ENCODE results near the gene SLC46A3. TPM values are rescaled to one million over a fixed set of nuclear protein-coding genes. Genes with fewer than 3 reads are reported as not detected.
"Not testable (repeated sequence)": the region's sequence is repeated elsewhere in the genome, so short reads cannot be mapped to it uniquely, and the experiment has no call there.

The SLC46A3 gene
- polyA plus RNA-seq, 4 donors: 24.8 to 316 (median 64.7) TPM

DNA sequence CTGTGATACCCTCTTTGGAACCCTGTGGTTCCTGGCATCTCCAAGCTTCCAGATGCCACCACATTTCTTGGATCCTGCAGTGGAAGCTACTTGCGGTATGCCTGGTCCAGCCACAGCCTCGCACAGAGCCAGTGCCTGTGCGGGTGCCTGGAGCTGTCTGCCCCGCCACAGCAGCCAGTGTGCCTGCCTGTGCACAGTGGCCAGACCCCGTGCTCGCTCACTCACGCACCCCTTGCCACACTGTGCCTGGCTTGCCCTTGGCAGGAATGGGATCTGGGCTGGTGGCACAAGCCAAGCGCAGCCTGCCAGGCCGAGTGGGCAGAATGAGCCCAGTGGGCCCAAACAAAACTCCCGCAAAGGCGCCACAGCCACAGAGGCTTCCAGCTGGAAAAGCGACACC lies 33.7 kb downstream of the SLC46A3 start:
- H3K9me3 ChIP-seq (ENCODE audit: control insufficient read depth in 2 of 2, insufficient read depth in 1 of 2, low read depth in 1 of 2, low read length in 1 of 2): no peaks in the 10 kb centered on the region
- FAIRE-seq (no peak), DNase-seq (no peak)
- H3K4me1 ChIP-seq (ENCODE audit: control insufficient read depth in 3 of 3, insufficient read depth in 2 of 3, low read depth in 1 of 3, low read length in 2 of 3): no peaks in the 10 kb centered on the region
- WGBS, 3 donors: 92 to 96% (median 93%) methylated on average over 12 of the region's 12 CpGs
- H3K4me3 ChIP-seq (ENCODE audit: low read depth in 1 of 3, low read length in 3 of 3): no peak overlapping the region
- peaks cover 0 to 2% (median 0%) of the 10 kb centered on the region in 3 donors for H3K36me3 ChIP-seq (ENCODE audit: control insufficient read depth in 3 of 3, insufficient read depth in 2 of 3, low read depth in 1 of 3, low read length in 3 of 3)
- H3K27ac ChIP-seq (ENCODE audit: low read depth in 1 of 3, low read length in 2 of 3): no peak overlapping the region
- H3K27me3 ChIP-seq (ENCODE audit: control insufficient read depth in 3 of 3, insufficient read depth in 3 of 3, low read length in 3 of 3): no peaks in the 10 kb centered on the region

GRCh38 chr13:28684257-28684656 lies 34.5 kb downstream of the SLC46A3 start:
- Histone ChIP-seq H3K4me1 (ENCODE audit: control insufficient read depth in 3 of 3, insufficient read depth in 2 of 3, low read depth in 1 of 3, low read length in 2 of 3) (no peaks in the 10 kb centered on the region), H3K4me3 (ENCODE audit: low read depth in 1 of 3, low read length in 3 of 3) (no peak overlapping the region), H3K36me3 (ENCODE audit: control insufficient read depth in 3 of 3, insufficient read depth in 2 of 3, low read depth in 1 of 3, low read length in 3 of 3) (peaks cover 0 to 5% (median 2%) of the 10 kb centered on the region in 3 donors), H3K27me3 (ENCODE audit: control insufficient read depth in 3 of 3, insufficient read depth in 3 of 3, low read length in 3 of 3) (no peaks in the 10 kb centered on the region), H3K27ac (ENCODE audit: low read depth in 1 of 3, low read length in 2 of 3) (no peak overlapping the region), H3K9me3 (ENCODE audit: control insufficient read depth in 2 of 2, insufficient read depth in 1 of 2, low read depth in 1 of 2, low read length in 1 of 2) (no peaks in the 10 kb centered on the region)
- DNase-seq: peak; percentile 51 to 52
- 34 to 53% (median 48%) methylated on average over 7 of the region's 7 CpGs for WGBS, 3 donors
- FAIRE-seq: no peak

- not testable (repeated sequence) for H3K9me3 ChIP-seq (ENCODE audit: control insufficient read depth in 2 of 2, insufficient read depth in 1 of 2, low read depth in 1 of 2, low read length in 1 of 2); H3K27me3 ChIP-seq (ENCODE audit: control insufficient read depth in 3 of 3, insufficient read depth in 3 of 3, low read length in 3 of 3); H3K4me3 ChIP-seq (ENCODE audit: low read depth in 1 of 3, low read length in 3 of 3); H3K36me3 ChIP-seq (ENCODE audit: control insufficient read depth in 3 of 3, insufficient read depth in 2 of 3, low read depth in 1 of 3, low read length in 3 of 3); FAIRE-seq; H3K27ac ChIP-seq (ENCODE audit: low read depth in 1 of 3, low read length in 2 of 3); DNase-seq; H3K4me1 ChIP-seq (ENCODE audit: control insufficient read depth in 3 of 3, insufficient read depth in 2 of 3, low read depth in 1 of 3, low read length in 2 of 3)
- 81 to 88% (median 86%) methylated on average over 8 of the region's 8 CpGs for WGBS, 3 donors
These were observed 35.6 kb downstream of the SLC46A3 start for GRCh38 chr13:28683169-28683568.

- FAIRE-seq: no peak
These were observed 38.2 kb downstream of the SLC46A3 start for GRCh38 chr13:28680541-28680940.

GRCh38 chr13:28679628-28680027 lies 39.1 kb downstream of the SLC46A3 start:
- DNase-seq: peak in 1 of 2 donors; percentile 37
- H3K36me3 ChIP-seq (ENCODE audit: control insufficient read depth in 3 of 3, insufficient read depth in 2 of 3, low read depth in 1 of 3, low read length in 3 of 3): peaks cover 6 to 20% (median 11%) of the 10 kb centered on the region in 3 donors
- 73 to 92% (median 81%) methylated on average over 1 of the region's 1 CpG for WGBS, 3 donors

More at GRCh38 chr13:28680541-28680940, 38.2 kb downstream of the SLC46A3 start:
- H3K4me1 ChIP-seq (ENCODE audit: control insufficient read depth in 3 of 3, insufficient read depth in 2 of 3, low read depth in 1 of 3, low read length in 2 of 3): no peaks in the 10 kb centered on the region
- WGBS, 3 donors: 96 to 98% (median 96%) methylated on average over 2 of the region's 2 CpGs
- H3K4me3 ChIP-seq (ENCODE audit: low read depth in 1 of 3, low read length in 3 of 3): no peak overlapping the region
- H3K27me3 ChIP-seq (ENCODE audit: control insufficient read depth in 3 of 3, insufficient read depth in 3 of 3, low read length in 3 of 3): no peaks in the 10 kb centered on the region
- DNase-seq: no peak
- H3K36me3 ChIP-seq (ENCODE audit: control insufficient read depth in 3 of 3, insufficient read depth in 2 of 3, low read depth in 1 of 3, low read length in 3 of 3): peaks cover 6 to 13% (median 7%) of the 10 kb centered on the region in 3 donors
- H3K9me3 ChIP-seq (ENCODE audit: control insufficient read depth in 2 of 2, insufficient read depth in 1 of 2, low read depth in 1 of 2, low read length in 1 of 2): no peaks in the 10 kb centered on the region
- no peak overlapping the region for H3K27ac ChIP-seq (ENCODE audit: low read depth in 1 of 3, low read length in 2 of 3)

DNA sequence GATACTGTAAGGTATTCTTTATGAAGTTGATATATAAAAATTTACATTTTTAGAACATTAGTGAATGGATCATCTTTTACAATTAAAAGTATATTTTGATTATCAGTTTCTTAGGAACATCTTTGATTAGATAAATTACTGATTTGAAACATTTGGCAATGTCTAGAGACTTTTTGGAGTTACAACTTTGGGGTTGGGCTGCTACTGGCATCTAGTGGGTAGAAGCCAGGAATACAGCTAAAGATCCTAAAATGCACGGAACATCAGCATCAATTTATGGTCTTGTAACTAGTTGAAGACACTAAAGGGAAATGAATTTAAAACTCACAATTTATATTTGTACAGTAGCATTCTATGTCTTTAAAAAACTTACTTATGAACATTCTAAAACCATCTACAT lies 40.0 kb downstream of the SLC46A3 start:
- Histone ChIP-seq H3K36me3 (ENCODE audit: control insufficient read depth in 3 of 3, insufficient read depth in 2 of 3, low read depth in 1 of 3, low read length in 3 of 3) (peaks cover 11 to 24% (median 15%) of the 10 kb centered on the region in 3 donors), H3K27ac (ENCODE audit: low read depth in 1 of 3, low read length in 2 of 3) (no peak overlapping the region), H3K4me3 (ENCODE audit: low read depth in 1 of 3, low read length in 3 of 3) (no peak overlapping the region), H3K27me3 (ENCODE audit: control insufficient read depth in 3 of 3, insufficient read depth in 3 of 3, low read length in 3 of 3) (no peaks in the 10 kb centered on the region), H3K9me3 (ENCODE audit: control insufficient read depth in 2 of 2, insufficient read depth in 1 of 2, low read depth in 1 of 2, low read length in 1 of 2) (no peaks in the 10 kb centered on the region), H3K4me1 (ENCODE audit: control insufficient read depth in 3 of 3, insufficient read depth in 2 of 3, low read depth in 1 of 3, low read length in 2 of 3) (no peaks in the 10 kb centered on the region)
- no peak for DNase-seq
- WGBS, 3 donors: 81 to 86% (median 83%) methylated on average over 1 of the region's 1 CpG
- FAIRE-seq: peak; percentile 91

More at GRCh38 chr13:28679628-28680027, 39.1 kb downstream of the SLC46A3 start:
- no peaks in the 10 kb centered on the region for H3K27me3 ChIP-seq (ENCODE audit: control insufficient read depth in 3 of 3, insufficient read depth in 3 of 3, low read length in 3 of 3)
- no peak overlapping the region for H3K27ac ChIP-seq (ENCODE audit: low read depth in 1 of 3, low read length in 2 of 3)
- no peaks in the 10 kb centered on the region for H3K4me1 ChIP-seq (ENCODE audit: control insufficient read depth in 3 of 3, insufficient read depth in 2 of 3, low read depth in 1 of 3, low read length in 2 of 3)
- no peak overlapping the region for H3K4me3 ChIP-seq (ENCODE audit: low read depth in 1 of 3, low read length in 3 of 3)
- no peak for FAIRE-seq
- no peaks in the 10 kb centered on the region for H3K9me3 ChIP-seq (ENCODE audit: control insufficient read depth in 2 of 2, insufficient read depth in 1 of 2, low read depth in 1 of 2, low read length in 1 of 2)

DNA sequence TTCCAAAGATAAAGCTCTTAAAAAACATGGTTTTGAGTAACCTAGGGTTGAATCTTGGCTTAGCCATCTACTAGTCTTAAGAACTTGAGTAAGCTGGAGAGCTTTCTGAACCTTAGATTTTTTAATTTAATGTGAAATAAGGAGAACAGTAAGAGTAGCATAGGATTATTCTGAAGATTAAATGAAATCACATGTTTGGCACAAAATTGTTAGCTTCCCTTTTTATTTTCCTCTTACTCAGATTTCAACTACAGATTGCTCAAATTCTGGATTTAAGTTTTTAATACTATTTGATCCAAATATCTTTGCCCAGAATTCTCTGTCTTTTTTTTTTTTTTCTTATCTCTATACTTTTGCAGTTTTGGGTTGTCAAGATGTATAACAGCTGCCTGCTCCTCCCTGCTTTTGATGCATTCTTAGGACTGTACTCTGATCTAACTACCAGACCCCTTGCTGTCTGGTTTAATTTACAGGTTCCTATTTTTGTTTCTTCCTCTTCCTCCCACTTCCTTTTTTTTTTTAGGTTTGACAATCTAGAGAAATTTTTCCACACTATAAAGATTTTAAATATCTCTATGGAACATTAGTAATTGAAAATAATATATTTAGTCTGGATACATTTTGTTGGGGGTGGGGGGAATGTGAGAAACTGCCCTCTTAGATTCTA lies 47.5 kb downstream of the SLC46A3 start:
- H3K36me3 ChIP-seq (ENCODE audit: control insufficient read depth in 3 of 3, insufficient read depth in 2 of 3, low read depth in 1 of 3, low read length in 3 of 3): peaks cover 25 to 44% (median 26%) of the 10 kb centered on the region in 3 donors
- DNase-seq: no peak
- FAIRE-seq: no peak

DNA sequence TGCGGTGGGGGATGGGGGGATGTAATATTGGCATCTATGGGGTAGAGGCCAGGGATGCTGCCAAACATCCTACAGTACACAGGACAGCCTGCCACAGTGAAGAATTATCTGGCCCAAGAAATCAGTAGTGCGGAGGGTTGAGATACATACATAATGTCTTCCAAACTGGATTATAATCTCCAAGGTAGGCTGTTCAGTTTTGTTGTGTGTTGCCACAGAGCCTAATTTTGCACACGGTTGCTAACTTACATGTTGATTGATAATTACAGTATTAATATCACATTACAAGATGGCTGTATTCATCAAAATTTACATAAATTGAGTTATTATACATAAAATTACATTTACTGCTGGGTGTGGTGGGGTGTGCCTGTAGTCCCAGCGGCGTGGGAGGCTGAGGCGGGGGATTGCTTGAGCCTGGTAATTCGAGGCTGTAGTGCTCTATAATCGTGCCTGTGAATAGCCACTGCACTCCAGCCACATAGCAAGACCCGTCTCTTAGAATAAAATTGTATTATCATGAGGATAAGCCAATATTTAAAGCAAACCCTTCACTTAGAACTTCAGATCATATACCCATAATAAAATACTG lies 51.8 kb downstream of the SLC46A3 start:
- peaks cover 16 to 26% (median 22%) of the 10 kb centered on the region in 3 donors for H3K36me3 ChIP-seq (ENCODE audit: control insufficient read depth in 3 of 3, insufficient read depth in 2 of 3, low read depth in 1 of 3, low read length in 3 of 3)
- DNase-seq (no peak), FAIRE-seq (no peak)
- WGBS, 3 donors: 87 to 92% (median 88%) methylated on average over 9 of the region's 9 CpGs
- H3K4me1 ChIP-seq (ENCODE audit: control insufficient read depth in 3 of 3, insufficient read depth in 2 of 3, low read depth in 1 of 3, low read length in 2 of 3): no peaks in the 10 kb centered on the region
- H3K27me3 ChIP-seq (ENCODE audit: control insufficient read depth in 3 of 3, insufficient read depth in 3 of 3, low read length in 3 of 3): no peaks in the 10 kb centered on the region
- no peaks in the 10 kb centered on the region for H3K9me3 ChIP-seq (ENCODE audit: control insufficient read depth in 2 of 2, insufficient read depth in 1 of 2, low read depth in 1 of 2, low read length in 1 of 2)
- no peak overlapping the region for H3K27ac ChIP-seq (ENCODE audit: low read depth in 1 of 3, low read length in 2 of 3)
- no peak overlapping the region for H3K4me3 ChIP-seq (ENCODE audit: low read depth in 1 of 3, low read length in 3 of 3)

More for the DNA sequence above, 47.5 kb downstream of the SLC46A3 start:
- H3K27ac ChIP-seq (ENCODE audit: low read depth in 1 of 3, low read length in 2 of 3): no peak overlapping the region
- H3K4me1 ChIP-seq (ENCODE audit: control insufficient read depth in 3 of 3, insufficient read depth in 2 of 3, low read depth in 1 of 3, low read length in 2 of 3): no peaks in the 10 kb centered on the region
- H3K27me3 ChIP-seq (ENCODE audit: control insufficient read depth in 3 of 3, insufficient read depth in 3 of 3, low read length in 3 of 3): no peaks in the 10 kb centered on the region
- H3K9me3 ChIP-seq (ENCODE audit: control insufficient read depth in 2 of 2, insufficient read depth in 1 of 2, low read depth in 1 of 2, low read length in 1 of 2): no peaks in the 10 kb centered on the region
- no peak overlapping the region for H3K4me3 ChIP-seq (ENCODE audit: low read depth in 1 of 3, low read length in 3 of 3)

Data from small intestine (tissue), 7 donors.